Liver (tissue), 9 donors: Measurements from ENCODE around the gene ABCA4. TPM values are rescaled to one million over a fixed set of nuclear protein-coding genes. Genes with fewer than 3 reads are reported as not detected.
A peak's percentile ranks its signal among the peaks of the same experiment; 100 is the strongest.

Source experiments
- DNase-seq: peaks from one replicate; pipeline ENCODE4 v3.0.0-alpha.2; 2017; ENCODE audit warnings: low spot score
- H3K27ac ChIP-seq, 2 donors: one replicate each; pipeline ENCODE4 v1.7.0; 2013; ENCODE audit warnings: inconsistent platforms in 2 of 2, low read length in 2 of 2, control low read depth in 1 of 2, low read depth in 1 of 2, mild to moderate bottlenecking in 1 of 2
- H3K27me3 ChIP-seq, 4 donors: one replicate each; pipeline versions ENCODE4 v1.6.1 to v1.7.0; 2013; ENCODE audit warnings: low read length in 3 of 4, inconsistent platforms in 1 of 4, mild to moderate bottlenecking in 1 of 4, moderate library complexity in 1 of 4; ENCODE audit not compliant: control insufficient read depth in 4 of 4, insufficient read depth in 4 of 4
- H3K36me3 ChIP-seq, 4 donors: one replicate each; pipeline versions ENCODE4 v1.6.1 to v1.7.0; 2013; ENCODE audit warnings: low read length in 3 of 4, mild to moderate bottlenecking in 3 of 4, low read depth in 1 of 4, moderate library complexity in 1 of 4; ENCODE audit not compliant: control insufficient read depth in 4 of 4, insufficient read depth in 3 of 4
- H3K4me1 ChIP-seq, 4 donors: one replicate each; pipeline versions ENCODE4 v1.6.1 to v1.7.0; 2013; ENCODE audit warnings: low read length in 3 of 4, mild to moderate bottlenecking in 3 of 4, moderate library complexity in 1 of 4; ENCODE audit not compliant: control insufficient read depth in 4 of 4, insufficient read depth in 4 of 4
- H3K4me3 ChIP-seq, 3 donors: one replicate each; pipeline versions ENCODE4 v1.6.1 to v1.7.0; 2013; ENCODE audit warnings: low read length in 3 of 3, control low read depth in 1 of 3, low read depth in 1 of 3, mild to moderate bottlenecking in 1 of 3
- H3K9ac ChIP-seq, 2 donors: one replicate each; pipeline ENCODE4 v1.7.0; 2013; ENCODE audit warnings: low read length in 2 of 2, mild to moderate bottlenecking in 2 of 2, moderate library complexity in 2 of 2, control low read depth in 1 of 2, low read depth in 1 of 2
- H3K9me3 ChIP-seq, 4 donors: one replicate each; pipeline versions ENCODE4 v1.6.1 to v1.7.0; 2013; ENCODE audit warnings: low read length in 3 of 4; ENCODE audit not compliant: control insufficient read depth in 4 of 4
- EGR1 ChIP-seq, 2 donors: IDR thresholded peaks; 2 replicates each; pipeline ENCODE4 v1.6.1; 2016 to 2018; ENCODE audit warnings: antibody characterized with exemption in 2 of 2, low read depth in 2 of 2
- FOXA1 ChIP-seq: IDR thresholded peaks from 2 replicates; pipeline ENCODE4 v1.6.1; 2016; ENCODE audit warnings: antibody characterized with exemption
- FOXA2 ChIP-seq: IDR thresholded peaks from 2 replicates; pipeline ENCODE4 v1.6.1; 2016; ENCODE audit warnings: antibody characterized with exemption
- GABPA ChIP-seq, 2 donors: IDR thresholded peaks in 1 of 2; conservative IDR thresholded peaks in 1 of 2; 2 replicates each; pipeline ENCODE4 v1.6.1; 2016; ENCODE audit warnings: antibody characterized with exemption in 2 of 2, mild to moderate bottlenecking in 1 of 2, moderate library complexity in 1 of 2
- HNF4A ChIP-seq, 2 donors: conservative IDR thresholded peaks; 2 replicates each; pipeline ENCODE4 v1.6.1; 2016; ENCODE audit warnings: antibody characterized with exemption in 2 of 2, mild to moderate bottlenecking in 2 of 2
- HNF4G ChIP-seq: IDR thresholded peaks from 2 replicates; pipeline ENCODE4 v1.6.1; 2016; ENCODE audit warnings: antibody characterized with exemption
- JUND ChIP-seq, 2 donors: IDR thresholded peaks; 2 replicates each; pipeline ENCODE4 v1.6.1; 2016; ENCODE audit warnings: antibody characterized with exemption in 2 of 2
- NR2F2 ChIP-seq: IDR thresholded peaks from 2 replicates; pipeline ENCODE4 v1.6.1; 2016; ENCODE audit warnings: antibody characterized with exemption
- RAD21 ChIP-seq, 2 donors: IDR thresholded peaks; 2 replicates each; pipeline ENCODE4 v1.6.1; 2016; ENCODE audit warnings: antibody characterized with exemption in 2 of 2, mild to moderate bottlenecking in 2 of 2
- RXRA ChIP-seq, 2 donors: IDR thresholded peaks; 2 replicates each; pipeline ENCODE4 v1.6.1; 2017 to 2018; ENCODE audit warnings: antibody characterized with exemption in 2 of 2, mild to moderate bottlenecking in 1 of 2
- SP1 ChIP-seq: IDR thresholded peaks from 2 replicates; pipeline ENCODE4 v1.6.1; 2018; ENCODE audit warnings: antibody characterized with exemption, mild to moderate bottlenecking
- TAF1 ChIP-seq: conservative IDR thresholded peaks from 2 replicates; pipeline ENCODE4 v1.6.1; 2016; ENCODE audit warnings: antibody characterized with exemption, mild to moderate bottlenecking
- YY1 ChIP-seq: IDR thresholded peaks from 2 replicates; pipeline ENCODE4 v1.6.1; 2016; ENCODE audit warnings: antibody characterized with exemption, mild to moderate bottlenecking
- WGBS: extraction: QIAGEN DNeasy Blood & Tissue Kit; methylation state at CpG from one replicate; pipeline ENCODE4 v1.1.7; 2013; 5-methylcytosine and 5-hydroxymethylcytosine counted together
- polyA plus RNA-seq, 2 donors: library from polyadenylated mRNA; stranded (reverse) in 1 of 2; unstranded in 1 of 2; fragments of 200-250 nt in 1 of 2; fragments of >200 nt in 1 of 2; fragmentation: Nextera tagmentation in 1 of 2; extraction: Ambion mirVana in 1 of 2; gene quantifications; one replicate each; pipeline versions ENCODE4 v1.2.1 to v1.2.3, GENCODE V29; 2013 to 2015
- total RNA-seq, 2 donors: library from RNA; depleted of rRNA; stranded (reverse); fragments of >200 nt; gene quantifications; one replicate each; pipeline ENCODE4 v1.2.3, GENCODE V29; 2014
- TF ChIP-seq, protein P1 (sequence below): IDR thresholded peaks from 2 replicates; pipeline ENCODE4 v1.6.1; 2016; ENCODE audit warnings: antibody characterized with exemption
- TF ChIP-seq, protein P2 (sequence below): IDR thresholded peaks from 2 replicates; pipeline ENCODE4 v1.6.1; 2016; ENCODE audit warnings: antibody characterized with exemption, mild to moderate bottlenecking
- TF ChIP-seq, protein P3 (sequence below): IDR thresholded peaks from 2 replicates; pipeline ENCODE4 v1.6.1; 2016; ENCODE audit warnings: antibody characterized with exemption
- TF ChIP-seq, protein P4 (sequence below): IDR thresholded peaks from 2 replicates; pipeline ENCODE4 v1.6.1; 2016; ENCODE audit warnings: antibody characterized with exemption
- TF ChIP-seq, protein P5 (sequence below): fragments of 150-350 bp; IDR thresholded peaks from 2 replicates; pipeline ENCODE4 v1.5.1; 2017; ENCODE audit warnings: improper control_type of control experiment, low read depth, low read length; ENCODE audit not compliant: missing input control
- donor health status: healthy.
- donor health status: healthy.
- donor health status: healthy.
- donor health status: healthy.
- donor health status: healthy.

The ABCA4 gene
- total and polyA plus RNA-seq, 4 donors = 0.19 to 1.5 (median 0.38) TPM

DNA sequence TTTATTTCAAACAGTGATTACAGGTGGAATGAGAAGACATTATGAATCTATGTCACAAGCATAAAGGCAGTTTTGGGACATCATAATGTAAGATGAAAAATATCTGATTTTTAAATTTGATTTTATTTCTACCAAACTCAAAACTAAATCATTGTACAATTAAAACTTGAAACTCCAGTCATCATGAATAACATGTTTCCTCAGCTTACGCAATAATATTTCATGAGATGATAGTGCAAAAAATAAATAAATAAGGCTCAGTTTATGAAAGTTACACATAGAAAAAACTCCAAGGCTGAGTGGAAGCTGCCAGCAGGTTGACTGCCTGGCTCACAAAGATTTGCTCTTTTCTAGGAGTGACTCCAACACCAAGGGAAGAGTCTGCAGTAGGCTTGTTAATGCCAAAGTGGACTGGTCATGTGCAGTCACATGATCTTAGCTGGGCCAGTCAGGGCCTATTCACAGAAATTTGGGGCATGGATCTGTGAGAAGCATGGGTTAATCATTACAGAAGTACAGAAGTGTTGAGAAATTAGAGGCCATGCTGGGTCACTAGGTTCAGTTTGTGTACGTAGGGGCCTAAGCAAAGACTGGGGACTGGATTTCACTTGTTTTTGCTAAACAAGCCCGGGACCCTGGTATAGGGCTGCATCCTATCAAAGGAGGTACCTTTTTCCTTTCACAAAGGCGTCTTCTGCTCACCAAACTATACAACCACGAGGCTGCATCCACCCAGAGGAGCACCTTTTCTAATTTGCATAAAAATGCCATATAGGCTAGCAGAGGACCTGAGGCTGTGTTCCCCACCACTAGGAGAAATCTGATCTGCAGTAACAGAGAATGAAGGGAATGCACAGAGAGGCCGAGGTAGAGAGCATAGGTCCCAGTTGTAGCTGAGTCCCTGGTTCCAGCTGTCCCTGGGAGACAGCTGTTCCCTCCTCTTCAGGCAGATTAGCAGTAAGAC is 4.9 kb upstream of the ABCA4 start:
- DNase-seq = no peak
- H3K9ac ChIP-seq = no peak overlapping the region

More for the DNA sequence above, 4.9 kb upstream of the ABCA4 start:
- Histone ChIP-seq H3K36me3 (no peaks in the 10 kb centered on the region), H3K9me3 (no peaks in the 10 kb centered on the region), H3K4me3 (no peak overlapping the region), H3K4me1 (peaks cover 0 to 8% (median 7%) of the 10 kb centered on the region in 4 donors), H3K27ac (peak overlapping the region in 1 of 2 donors; percentile 14), H3K27me3 (no peaks in the 10 kb centered on the region)
- TF ChIP-seq, protein P1, sequence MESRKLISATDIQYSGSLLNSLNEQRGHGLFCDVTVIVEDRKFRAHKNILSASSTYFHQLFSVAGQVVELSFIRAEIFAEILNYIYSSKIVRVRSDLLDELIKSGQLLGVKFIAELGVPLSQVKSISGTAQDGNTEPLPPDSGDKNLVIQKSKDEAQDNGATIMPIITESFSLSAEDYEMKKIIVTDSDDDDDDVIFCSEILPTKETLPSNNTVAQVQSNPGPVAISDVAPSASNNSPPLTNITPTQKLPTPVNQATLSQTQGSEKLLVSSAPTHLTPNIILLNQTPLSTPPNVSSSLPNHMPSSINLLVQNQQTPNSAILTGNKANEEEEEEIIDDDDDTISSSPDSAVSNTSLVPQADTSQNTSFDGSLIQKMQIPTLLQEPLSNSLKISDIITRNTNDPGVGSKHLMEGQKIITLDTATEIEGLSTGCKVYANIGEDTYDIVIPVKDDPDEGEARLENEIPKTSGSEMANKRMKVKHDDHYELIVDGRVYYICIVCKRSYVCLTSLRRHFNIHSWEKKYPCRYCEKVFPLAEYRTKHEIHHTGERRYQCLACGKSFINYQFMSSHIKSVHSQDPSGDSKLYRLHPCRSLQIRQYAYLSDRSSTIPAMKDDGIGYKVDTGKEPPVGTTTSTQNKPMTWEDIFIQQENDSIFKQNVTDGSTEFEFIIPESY = peak; percentile 26
- TF ChIP-seq GABPA (IDR thresholded peaks at IDR 0.05 in 1 of 2, conservative IDR thresholded peaks at IDR 0.05 in 1 of 2) (no peak), NR2F2 (no peak), RAD21 (IDR thresholded peaks at IDR 0.05) (peak; percentile 28 to 32), SP1 (peak; percentile 70), TAF1 (no peak), JUND (IDR thresholded peaks at IDR 0.05) (no peak), FOXA1 (no peak), FOXA2 (peak; percentile 32), EGR1 (IDR thresholded peaks at IDR 0.05; ENCODE audit: low read depth in 2 of 2) (no peak), RXRA (IDR thresholded peaks at IDR 0.05) (peak; percentile 90 to 92), YY1 (peak; percentile 78), HNF4G (no peak), HNF4A (conservative IDR thresholded peaks at IDR 0.05) (peak; percentile 60 to 64)
- TF ChIP-seq, protein P2, sequence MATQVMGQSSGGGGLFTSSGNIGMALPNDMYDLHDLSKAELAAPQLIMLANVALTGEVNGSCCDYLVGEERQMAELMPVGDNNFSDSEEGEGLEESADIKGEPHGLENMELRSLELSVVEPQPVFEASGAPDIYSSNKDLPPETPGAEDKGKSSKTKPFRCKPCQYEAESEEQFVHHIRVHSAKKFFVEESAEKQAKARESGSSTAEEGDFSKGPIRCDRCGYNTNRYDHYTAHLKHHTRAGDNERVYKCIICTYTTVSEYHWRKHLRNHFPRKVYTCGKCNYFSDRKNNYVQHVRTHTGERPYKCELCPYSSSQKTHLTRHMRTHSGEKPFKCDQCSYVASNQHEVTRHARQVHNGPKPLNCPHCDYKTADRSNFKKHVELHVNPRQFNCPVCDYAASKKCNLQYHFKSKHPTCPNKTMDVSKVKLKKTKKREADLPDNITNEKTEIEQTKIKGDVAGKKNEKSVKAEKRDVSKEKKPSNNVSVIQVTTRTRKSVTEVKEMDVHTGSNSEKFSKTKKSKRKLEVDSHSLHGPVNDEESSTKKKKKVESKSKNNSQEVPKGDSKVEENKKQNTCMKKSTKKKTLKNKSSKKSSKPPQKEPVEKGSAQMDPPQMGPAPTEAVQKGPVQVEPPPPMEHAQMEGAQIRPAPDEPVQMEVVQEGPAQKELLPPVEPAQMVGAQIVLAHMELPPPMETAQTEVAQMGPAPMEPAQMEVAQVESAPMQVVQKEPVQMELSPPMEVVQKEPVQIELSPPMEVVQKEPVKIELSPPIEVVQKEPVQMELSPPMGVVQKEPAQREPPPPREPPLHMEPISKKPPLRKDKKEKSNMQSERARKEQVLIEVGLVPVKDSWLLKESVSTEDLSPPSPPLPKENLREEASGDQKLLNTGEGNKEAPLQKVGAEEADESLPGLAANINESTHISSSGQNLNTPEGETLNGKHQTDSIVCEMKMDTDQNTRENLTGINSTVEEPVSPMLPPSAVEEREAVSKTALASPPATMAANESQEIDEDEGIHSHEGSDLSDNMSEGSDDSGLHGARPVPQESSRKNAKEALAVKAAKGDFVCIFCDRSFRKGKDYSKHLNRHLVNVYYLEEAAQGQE = peak; percentile 30
- TF ChIP-seq, protein P3, sequence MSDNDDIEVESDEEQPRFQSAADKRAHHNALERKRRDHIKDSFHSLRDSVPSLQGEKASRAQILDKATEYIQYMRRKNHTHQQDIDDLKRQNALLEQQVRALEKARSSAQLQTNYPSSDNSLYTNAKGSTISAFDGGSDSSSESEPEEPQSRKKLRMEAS = peak; percentile 37
- TF ChIP-seq, protein P4, sequence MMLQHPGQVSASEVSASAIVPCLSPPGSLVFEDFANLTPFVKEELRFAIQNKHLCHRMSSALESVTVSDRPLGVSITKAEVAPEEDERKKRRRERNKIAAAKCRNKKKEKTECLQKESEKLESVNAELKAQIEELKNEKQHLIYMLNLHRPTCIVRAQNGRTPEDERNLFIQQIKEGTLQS = no peak
- TF ChIP-seq, protein P5, sequence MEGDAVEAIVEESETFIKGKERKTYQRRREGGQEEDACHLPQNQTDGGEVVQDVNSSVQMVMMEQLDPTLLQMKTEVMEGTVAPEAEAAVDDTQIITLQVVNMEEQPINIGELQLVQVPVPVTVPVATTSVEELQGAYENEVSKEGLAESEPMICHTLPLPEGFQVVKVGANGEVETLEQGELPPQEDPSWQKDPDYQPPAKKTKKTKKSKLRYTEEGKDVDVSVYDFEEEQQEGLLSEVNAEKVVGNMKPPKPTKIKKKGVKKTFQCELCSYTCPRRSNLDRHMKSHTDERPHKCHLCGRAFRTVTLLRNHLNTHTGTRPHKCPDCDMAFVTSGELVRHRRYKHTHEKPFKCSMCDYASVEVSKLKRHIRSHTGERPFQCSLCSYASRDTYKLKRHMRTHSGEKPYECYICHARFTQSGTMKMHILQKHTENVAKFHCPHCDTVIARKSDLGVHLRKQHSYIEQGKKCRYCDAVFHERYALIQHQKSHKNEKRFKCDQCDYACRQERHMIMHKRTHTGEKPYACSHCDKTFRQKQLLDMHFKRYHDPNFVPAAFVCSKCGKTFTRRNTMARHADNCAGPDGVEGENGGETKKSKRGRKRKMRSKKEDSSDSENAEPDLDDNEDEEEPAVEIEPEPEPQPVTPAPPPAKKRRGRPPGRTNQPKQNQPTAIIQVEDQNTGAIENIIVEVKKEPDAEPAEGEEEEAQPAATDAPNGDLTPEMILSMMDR = peak; percentile 4
- 42% methylated on average over 6 of the region's 6 CpGs for WGBS
